GM18505 (cell line): ENCODE results near the gene NRG2.

Experiments used
- ATAC-seq: cut with Tn5 transposase; IDR thresholded peaks from one replicate; pipeline ENCODE4 v1.9.1; 2021; ENCODE audit not compliant: unreplicated experiment
- POLR2A ChIP-seq: IDR thresholded peaks from 4 replicates; pipeline ENCODE4 v1.6.1; 2011; ENCODE audit warnings: borderline replicate concordance; ENCODE audit not compliant: insufficient read depth, insufficient read length; ENCODE audit errors: extremely low read depth

Gene NRG2

GRCh38 chr5:139861889-139862207, 181.3 kb downstream of the NRG2 start:
- no peak for ATAC-seq

DNA sequence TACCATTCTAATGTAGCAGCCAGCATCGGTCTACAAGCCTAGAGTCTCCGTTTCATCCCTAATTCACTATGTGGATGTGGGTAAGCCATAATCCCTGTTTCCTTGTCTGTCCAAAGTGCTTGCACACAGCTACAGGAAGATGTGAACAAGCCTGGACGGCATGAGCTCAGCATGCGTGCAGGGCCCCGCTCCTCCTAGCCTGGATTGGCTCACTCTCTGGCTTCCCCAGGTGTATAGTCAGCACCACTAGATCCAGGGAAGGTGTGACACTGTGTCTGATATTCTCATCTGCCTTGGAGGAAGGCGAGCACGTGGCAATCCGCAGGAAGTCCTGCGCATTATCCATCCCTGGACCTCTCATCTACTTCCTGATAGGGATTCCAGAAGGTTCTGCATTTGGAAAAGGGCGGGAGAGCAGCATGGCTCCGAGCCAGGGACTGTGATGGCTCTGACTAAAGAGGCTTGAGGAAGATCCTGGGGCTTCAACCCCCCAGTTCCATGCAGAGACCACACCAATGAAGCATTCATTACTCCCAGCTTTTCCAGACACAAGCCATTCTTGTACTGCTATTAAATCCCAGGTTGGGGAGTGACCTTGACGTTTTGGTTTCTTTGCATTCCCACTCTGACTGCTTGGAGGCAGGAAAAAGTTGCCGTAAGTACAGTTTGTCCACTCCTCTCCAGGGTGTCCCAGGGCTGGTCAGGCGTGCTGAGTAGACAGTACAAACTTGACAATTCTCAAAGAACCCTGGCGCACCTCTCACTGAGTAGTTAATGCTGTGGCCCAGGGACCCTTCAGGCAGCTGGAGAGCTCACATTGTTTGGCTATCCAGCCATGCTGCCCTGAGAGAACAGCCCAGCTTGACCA, 181.8 kb downstream of the NRG2 start:
- no peak for TF ChIP-seq POLR2A

More at GRCh38 chr5:139861889-139862207, 181.3 kb downstream of the NRG2 start:
- TF ChIP-seq POLR2A, result no peak

GRCh38 chr5:139859013-139859412, 184.1 kb downstream of the NRG2 start:
- ATAC-seq, result no peak
- no peak for TF ChIP-seq POLR2A

More for the DNA sequence above, 181.8 kb downstream of the NRG2 start:
- ATAC-seq, result no peak

DNA sequence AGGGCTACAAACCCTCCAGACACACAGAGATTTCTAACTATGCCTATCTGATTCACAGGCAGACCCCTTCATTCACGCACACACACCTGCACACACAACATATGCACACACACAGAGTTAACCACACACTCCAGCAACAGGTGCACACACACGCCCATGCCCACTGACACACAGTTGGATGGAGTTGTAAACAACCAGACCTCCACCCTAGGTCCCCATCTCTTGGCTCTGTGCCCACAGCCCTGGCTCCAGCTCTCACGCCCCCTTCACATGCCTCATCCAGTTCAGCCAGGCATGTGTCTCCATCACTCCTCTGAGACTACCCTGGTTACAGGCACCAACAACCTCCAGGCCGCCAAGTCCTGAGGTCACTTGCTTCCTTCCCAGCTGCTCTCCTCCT, 186.4 kb downstream of the NRG2 start:
- no peak for TF ChIP-seq POLR2A
- no peak for ATAC-seq

DNA sequence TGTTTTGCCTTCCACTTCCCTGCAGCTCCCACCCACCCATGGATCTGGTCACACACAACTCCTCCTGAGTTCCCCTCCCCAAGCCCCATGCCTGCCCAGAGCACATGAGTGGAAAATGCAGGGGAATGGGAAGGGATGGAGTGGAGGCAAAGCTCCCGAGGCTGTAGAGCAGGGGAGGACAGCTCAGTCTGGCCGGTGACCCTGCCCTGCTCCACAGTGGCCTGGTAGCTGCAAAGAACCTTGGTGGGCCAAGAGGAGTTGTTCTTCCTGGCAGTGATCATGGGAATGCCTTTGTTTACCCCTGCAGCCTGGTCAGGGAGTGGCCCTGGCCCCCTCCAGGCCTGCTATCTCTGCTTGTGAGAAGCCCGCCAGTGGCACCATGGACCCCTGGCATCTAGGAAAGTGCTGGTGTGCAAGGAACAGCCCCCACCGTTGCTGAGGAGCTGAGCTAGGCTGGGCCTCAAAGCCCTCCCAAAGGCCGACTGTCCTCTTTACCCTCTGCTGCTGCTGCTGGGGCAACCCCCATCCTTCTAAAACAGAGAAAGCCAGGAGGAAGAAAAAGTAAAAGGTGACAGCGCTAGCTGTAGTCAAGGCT, 187.1 kb downstream of the NRG2 start:
- TF ChIP-seq POLR2A, result no peak
- ATAC-seq, result no peak

DNA sequence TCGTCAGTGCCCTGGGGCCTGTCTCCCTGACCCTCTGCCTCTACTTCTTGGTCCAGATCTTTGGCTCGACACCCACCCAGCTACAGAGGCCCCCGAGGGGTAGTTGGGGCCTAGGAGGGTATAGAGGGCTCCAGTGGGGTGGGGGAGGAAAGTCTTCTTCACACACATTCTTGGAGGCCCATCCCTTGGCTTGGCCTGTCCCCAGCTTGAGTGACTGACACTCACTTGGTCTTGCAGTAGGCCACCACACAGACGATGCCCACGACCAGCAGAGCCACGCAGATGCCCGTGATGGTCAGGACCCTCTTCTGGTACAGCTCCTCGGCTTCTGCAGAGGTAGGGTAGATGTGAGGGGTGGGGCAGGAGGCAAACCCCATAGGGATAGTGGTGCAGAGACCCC, 187.6 kb downstream of the NRG2 start:
- no peak for ATAC-seq
- TF ChIP-seq POLR2A, result no peak

- ATAC-seq, result no peak
- TF ChIP-seq POLR2A, result no peak
Observed at GRCh38 chr5:139854953-139855352, 188.1 kb downstream of the NRG2 start.

DNA sequence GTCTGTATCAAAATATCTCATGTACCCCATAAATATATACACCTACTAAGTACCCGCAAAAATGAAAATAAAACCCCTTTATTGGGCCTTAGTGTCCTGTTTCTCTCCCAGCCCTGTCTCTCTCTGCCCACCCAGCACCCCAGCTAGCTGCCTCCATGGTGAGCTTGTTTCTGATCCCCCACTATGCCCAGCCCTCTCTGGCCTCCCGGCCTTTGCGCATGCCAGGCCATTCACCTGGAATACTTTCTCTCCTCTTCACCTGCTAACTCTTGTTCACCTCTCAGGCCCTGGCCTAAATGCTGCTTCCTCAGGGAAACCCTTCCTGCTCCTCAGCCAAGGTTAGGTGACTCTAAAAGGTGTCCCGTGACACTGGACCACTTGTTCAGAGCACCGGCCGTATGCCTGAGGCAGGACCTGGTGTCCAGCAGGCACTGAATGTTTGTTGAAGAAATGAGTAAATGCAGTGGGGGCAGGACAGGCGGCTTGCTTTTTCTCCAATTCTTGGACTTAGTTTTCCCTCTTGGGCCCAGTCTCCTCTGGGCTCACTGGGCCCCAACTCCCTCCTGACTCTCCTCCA, 189.0 kb downstream of the NRG2 start:
- ATAC-seq, result no peak

DNA sequence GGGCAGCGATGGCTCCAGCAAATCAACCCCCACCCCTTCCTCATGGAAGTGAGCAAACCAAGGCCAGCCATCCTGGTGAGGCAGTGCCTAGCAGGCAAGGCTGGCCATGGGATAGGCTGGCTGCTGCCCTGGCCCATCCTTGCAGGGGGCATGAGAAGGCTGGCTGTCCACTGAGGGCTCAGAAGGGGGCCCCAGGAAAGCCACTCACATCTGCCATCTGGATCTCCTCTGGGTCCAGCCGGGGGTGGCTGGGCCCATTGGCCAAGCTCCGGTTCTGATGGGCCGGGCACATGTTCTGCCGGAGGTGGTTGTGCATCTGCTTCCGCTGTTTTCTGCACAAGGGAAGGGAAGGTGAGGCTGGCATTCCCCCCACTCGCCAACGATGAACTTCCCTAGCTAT, 190.4 kb downstream of the NRG2 start:
- ATAC-seq, result no peak
- no peak for TF ChIP-seq POLR2A

More for the DNA sequence above, 189.0 kb downstream of the NRG2 start:
- no peak for TF ChIP-seq POLR2A

DNA sequence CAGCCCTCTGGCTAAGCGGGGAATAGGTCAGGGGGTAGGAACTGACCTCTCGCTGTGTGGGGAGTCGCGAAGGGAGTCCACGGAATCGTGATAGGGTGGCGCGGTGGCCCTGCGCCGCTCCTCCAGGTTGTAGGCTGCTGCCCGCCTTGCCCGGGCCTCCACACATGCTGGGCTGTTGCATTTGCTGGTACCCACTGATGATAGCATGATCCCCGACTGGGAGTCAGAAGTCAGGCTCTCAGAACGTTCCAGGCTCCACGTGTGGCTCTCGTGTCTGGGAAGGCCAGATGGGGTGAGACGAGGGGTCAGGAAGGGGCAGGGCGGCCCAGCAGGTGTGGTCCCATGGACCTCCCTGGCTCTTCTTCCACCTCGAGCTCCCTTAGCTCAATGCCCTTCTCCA, 191.5 kb downstream of the NRG2 start:
- TF ChIP-seq POLR2A, result no peak
- no peak for ATAC-seq

DNA sequence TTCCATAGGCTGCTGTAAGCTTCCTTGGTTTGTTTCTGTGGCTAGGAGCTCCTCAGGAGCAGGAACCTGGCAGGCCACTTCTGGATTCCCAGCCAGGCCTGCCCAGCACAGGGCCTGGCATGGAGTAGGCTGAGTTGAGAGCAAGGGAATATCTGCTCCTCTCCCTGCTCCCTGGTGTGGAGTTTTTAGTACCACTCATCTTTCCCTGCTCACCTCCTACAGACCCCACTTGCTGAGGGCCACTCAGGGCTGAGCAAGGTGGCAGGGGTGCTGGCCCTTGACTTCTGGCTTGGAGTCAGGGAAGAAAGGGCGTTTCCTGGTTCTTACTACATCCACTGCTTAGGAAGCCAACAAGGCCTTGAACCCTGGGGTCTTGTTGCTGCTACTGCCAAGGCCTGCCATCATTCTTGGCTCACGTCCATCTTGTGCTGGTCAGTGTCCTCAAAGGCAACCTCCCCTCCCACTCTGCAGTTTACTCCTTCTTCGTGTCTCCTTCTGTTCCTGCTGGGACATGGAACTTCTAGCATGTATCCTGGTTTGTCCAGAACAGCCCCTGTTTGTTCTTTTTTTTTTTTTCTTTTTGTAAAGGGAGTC, 192.6 kb downstream of the NRG2 start:
- no peak for ATAC-seq

DNA sequence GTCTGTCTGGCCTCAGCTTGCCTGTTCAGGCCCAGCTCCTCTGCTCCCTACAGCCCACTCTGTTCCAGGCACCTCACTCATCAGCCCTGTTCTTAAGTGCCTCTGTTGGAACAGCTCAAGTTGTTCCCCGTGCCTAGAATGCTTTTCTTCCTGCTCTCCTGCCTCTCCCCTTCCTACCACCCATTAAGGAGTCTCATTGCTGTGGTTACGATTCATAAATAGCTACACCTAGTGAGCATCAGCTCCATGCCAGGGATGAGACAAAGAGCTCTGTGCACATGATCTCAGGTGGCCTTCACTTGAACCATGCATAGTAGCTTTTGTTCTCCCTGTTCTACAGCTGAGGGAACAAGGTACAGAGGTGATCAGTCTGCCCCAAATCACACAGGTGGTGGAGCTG, 193.2 kb downstream of the NRG2 start:
- TF ChIP-seq POLR2A, result no peak
- no peak for ATAC-seq

More for the DNA sequence above, 192.6 kb downstream of the NRG2 start:
- no peak for TF ChIP-seq POLR2A

DNA sequence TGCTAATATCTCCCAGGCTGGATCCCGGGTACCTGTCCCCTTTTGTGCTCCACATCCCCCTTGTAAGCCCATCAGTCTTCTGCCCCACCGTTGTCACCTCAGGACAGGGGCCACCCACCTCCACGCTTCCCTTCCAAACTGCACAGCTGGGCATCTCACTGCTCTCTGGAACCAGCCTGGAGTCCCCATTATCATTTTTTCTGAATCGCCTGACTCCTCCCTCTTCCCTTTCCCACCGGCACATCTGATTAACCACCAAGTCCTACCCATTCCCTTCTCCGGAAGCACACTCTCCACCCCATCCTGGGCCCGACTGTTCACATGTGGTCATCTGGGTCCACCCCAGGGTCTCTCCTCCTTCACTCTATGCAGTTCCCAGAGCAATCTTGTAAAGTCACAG, 193.6 kb downstream of the NRG2 start:
- no peak for TF ChIP-seq POLR2A
- no peak for ATAC-seq
